Stomach (tissue), 9 donors: Measurements from ENCODE around the gene OLFML1. TPM values are rescaled to one million over a fixed set of nuclear protein-coding genes. Genes with fewer than 3 reads are reported as not detected.

Experiments
- DNase-seq, 2 donors: peaks; one replicate each; pipeline versions ENCODE4 v3.0.0 to v3.0.0-alpha.2; 2013 to 2019
- H3K27ac ChIP-seq, 5 donors: fragments of 200-600 bp in 4 of 5; sonication (generic) in 4 of 5; one replicate each; pipeline ENCODE4 v1.5.1; 2013 to 2019; ENCODE audit warnings: mild to moderate bottlenecking in 1 of 5, moderate library complexity in 1 of 5
- H3K27me3 ChIP-seq, 3 donors: fragments of 200-600 bp; sonication (generic); one replicate each; pipeline ENCODE4 v1.5.1; 2017 to 2019; ENCODE audit warnings: mixed run types in 1 of 3
- H3K36me3 ChIP-seq, 4 donors: fragments of 200-600 bp; sonication (generic); 1 replicate in 3 of 4; 2 replicates in 1 of 4; pipeline ENCODE4 v1.5.1; 2016 to 2019
- H3K4me1 ChIP-seq, 4 donors: fragments of 200-600 bp; sonication (generic); one replicate each; pipeline ENCODE4 v1.5.1; 2016 to 2019
- H3K4me3 ChIP-seq, 4 donors: fragments of 200-600 bp; sonication (generic) in 3 of 4; one replicate each; pipeline ENCODE4 v1.5.1; 2016 to 2019; ENCODE audit warnings: mild to moderate bottlenecking in 1 of 4
- H3K9me3 ChIP-seq, 4 donors: fragments of 200-600 bp; sonication (generic); one replicate each; pipeline ENCODE4 v1.5.1; 2016 to 2019
- EP300 ChIP-seq: sonication (generic); formaldehyde crosslinking; IDR thresholded peaks from one replicate; pipeline ENCODE4 v1.6.1; 2017; ENCODE audit warnings: antibody characterized with exemption
- POLR2A ChIP-seq, 4 donors: fragments of 450-650 bp; IDR thresholded peaks; one replicate each; pipeline ENCODE4 v1.6.1; 2016; ENCODE audit warnings: antibody characterized with exemption in 4 of 4, control low read depth in 2 of 4, mild to moderate bottlenecking in 1 of 4, moderate library complexity in 1 of 4
- POLR2AphosphoS5 ChIP-seq, 3 donors: sonication (generic); formaldehyde crosslinking; IDR thresholded peaks; one replicate each; pipeline ENCODE4 v1.6.1; 2016; ENCODE audit warnings: antibody characterized with exemption in 3 of 3
- WGBS, 5 donors: extraction: QIAGEN DNeasy Blood & Tissue Kit in 3 of 5; methylation state at CpG; one replicate each; pipeline versions ENCODE4 v1.1.5 to v1.1.7; 2013 to 2018; 5-methylcytosine and 5-hydroxymethylcytosine counted together
- intact Hi-C: fragments of 100-400 bp; cut with DNase I; formaldehyde crosslinking; loops from one replicate; pipeline ENCODE4 v1.15.1; 2023; ENCODE audit warnings: low total_unique reads
- polyA plus RNA-seq, 3 donors: library from polyadenylated mRNA; stranded (reverse); fragments of 200-250 nt; gene quantifications; one replicate each; pipeline ENCODE4 v1.2.3, GENCODE V29; 2013
- total RNA-seq, 5 donors: library from RNA; depleted of rRNA; stranded (reverse); fragments of >200 nt; gene quantifications; one replicate each; pipeline versions ENCODE4 v1.1.0 to v1.2.3, GENCODE V29; 2014 to 2016
- TF ChIP-seq, protein P1 (sequence below), 7 experiments: fragments of 450-650 bp in 4 of 7; fragments of 200-600 bp in 3 of 7; sonication (generic) in 3 of 7; IDR thresholded peaks; one replicate each; pipeline ENCODE4 v1.5.1; 2016 to 2019; ENCODE audit warnings: antibody characterized with exemption in 7 of 7, control low read depth in 2 of 7, mild to moderate bottlenecking in 1 of 7
- donor health status: healthy with polysubstance abuse.
- donor health status: Bipolar disorder and iron deficiency.
- donor health status: healthy.

Gene OLFML1
- total and polyA plus RNA-seq, 8 donors = 0.90 to 14.9 (median 2.6) TPM; not detected in 3

DNA sequence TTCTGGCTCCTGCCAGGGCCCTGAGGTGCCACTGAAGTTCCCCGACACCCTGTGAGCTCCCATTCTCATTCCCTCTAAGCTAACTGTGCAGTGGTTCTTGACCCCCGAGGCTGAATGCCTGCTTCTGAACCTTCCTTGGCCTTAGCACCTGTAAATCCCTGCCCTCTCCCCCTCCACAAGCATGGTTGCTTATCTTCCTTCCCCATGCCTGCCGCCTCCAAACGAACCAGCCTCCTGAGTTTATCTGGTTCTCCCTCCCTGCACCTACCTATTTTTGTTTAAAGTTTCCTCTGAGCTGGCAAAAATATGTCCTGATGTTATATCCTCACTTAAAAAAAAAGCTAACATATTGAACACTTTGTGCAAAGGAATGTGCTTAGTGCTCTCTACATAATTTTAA, 62.4 kb downstream of the OLFML1 start:
- no peaks in the 10 kb centered on the region for H3K36me3 ChIP-seq
- DNase-seq = no peak
- no peak for TF ChIP-seq EP300
- no peak for TF ChIP-seq POLR2A (IDR thresholded peaks at IDR 0.05)
- no peak for TF ChIP-seq POLR2AphosphoS5 (IDR thresholded peaks at IDR 0.05)
- TF ChIP-seq, protein P1, sequence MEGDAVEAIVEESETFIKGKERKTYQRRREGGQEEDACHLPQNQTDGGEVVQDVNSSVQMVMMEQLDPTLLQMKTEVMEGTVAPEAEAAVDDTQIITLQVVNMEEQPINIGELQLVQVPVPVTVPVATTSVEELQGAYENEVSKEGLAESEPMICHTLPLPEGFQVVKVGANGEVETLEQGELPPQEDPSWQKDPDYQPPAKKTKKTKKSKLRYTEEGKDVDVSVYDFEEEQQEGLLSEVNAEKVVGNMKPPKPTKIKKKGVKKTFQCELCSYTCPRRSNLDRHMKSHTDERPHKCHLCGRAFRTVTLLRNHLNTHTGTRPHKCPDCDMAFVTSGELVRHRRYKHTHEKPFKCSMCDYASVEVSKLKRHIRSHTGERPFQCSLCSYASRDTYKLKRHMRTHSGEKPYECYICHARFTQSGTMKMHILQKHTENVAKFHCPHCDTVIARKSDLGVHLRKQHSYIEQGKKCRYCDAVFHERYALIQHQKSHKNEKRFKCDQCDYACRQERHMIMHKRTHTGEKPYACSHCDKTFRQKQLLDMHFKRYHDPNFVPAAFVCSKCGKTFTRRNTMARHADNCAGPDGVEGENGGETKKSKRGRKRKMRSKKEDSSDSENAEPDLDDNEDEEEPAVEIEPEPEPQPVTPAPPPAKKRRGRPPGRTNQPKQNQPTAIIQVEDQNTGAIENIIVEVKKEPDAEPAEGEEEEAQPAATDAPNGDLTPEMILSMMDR (IDR thresholded peaks at IDR 0.05) = no peak
- peak overlapping the region in 3 of 5 donors; percentile 7 to 44 (median 18) for H3K27ac ChIP-seq
- WGBS, 5 donors = 26 to 55% (median 48%) methylated on average over 4 of the region's 4 CpGs
- H3K4me3 ChIP-seq = no peak overlapping the region
- intact Hi-C loops = no loop called here
- H3K4me1 ChIP-seq = peaks cover 0 to 7% (median 0%) of the 10 kb centered on the region in 4 donors
- no peaks in the 10 kb centered on the region for H3K27me3 ChIP-seq
- H3K9me3 ChIP-seq = no peaks in the 10 kb centered on the region

DNA sequence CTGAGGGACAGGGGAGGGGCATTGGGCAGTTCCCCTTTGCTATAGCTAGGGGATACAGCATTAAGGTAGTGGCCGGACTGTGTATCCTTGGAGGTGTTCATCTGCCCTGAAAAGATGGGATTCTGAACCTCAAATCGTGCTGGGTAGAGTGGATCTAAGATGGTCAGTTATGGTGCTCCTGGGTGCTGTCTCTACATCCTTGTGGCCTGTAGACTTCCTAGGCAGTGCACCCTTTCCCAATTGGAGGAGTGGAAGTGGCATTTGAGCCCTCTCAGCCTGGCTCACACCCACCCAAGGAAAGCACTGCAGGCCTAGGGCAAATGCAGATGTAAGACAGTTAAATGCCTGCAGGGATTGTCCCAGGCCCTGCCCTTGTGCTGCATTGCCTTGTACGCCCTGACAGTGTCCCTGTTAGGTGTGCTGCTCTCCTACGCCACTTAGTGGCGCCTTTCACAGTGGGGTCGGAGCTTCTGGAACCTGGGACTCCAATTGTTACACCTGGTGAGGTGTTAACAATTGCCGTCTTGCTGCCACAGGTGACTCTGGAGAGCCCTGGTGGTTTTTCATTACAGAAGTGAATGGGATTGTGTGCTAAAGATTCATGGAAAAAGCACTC, 63.5 kb downstream of the OLFML1 start:
- WGBS, 5 donors = 45 to 59% (median 50%) methylated on average over 7 of the region's 7 CpGs
- TF ChIP-seq, protein P1 (IDR thresholded peaks at IDR 0.05) = peak in 5 of 7 experiments; percentile 27 to 54 (median 48)
- no peak for TF ChIP-seq EP300
- no peak for TF ChIP-seq POLR2A (IDR thresholded peaks at IDR 0.05)
- TF ChIP-seq POLR2AphosphoS5 (IDR thresholded peaks at IDR 0.05) = no peak
- no peaks in the 10 kb centered on the region for H3K36me3 ChIP-seq
- H3K27ac ChIP-seq = no peak overlapping the region
- intact Hi-C loops = no loop called here
- no peak overlapping the region for H3K4me3 ChIP-seq
- H3K4me1 ChIP-seq = peaks cover 0 to 9% (median 0%) of the 10 kb centered on the region in 4 donors
- H3K27me3 ChIP-seq = no peaks in the 10 kb centered on the region
- H3K9me3 ChIP-seq = no peaks in the 10 kb centered on the region
- peak; percentile 61 to 64 for DNase-seq

DNA sequence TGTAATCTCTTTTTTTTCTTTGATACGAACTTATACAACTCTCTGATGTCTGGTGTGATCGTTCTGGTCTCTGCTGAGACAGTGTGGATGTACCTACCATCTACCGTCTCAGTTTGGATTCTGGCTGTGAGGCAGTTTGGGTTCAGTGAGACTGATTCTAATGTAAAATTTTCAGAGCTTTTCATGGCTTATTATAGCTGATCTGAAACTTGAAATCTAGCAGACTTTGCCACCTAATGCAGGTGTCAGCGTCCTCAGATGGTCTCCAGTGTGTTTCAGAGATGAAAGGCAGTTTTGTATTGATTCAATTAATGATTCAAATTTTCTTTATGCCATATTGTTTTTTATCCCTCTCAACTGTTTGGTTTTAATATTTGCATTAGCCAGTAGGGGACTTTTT, 64.4 kb downstream of the OLFML1 start:
- DNase-seq = no peak
- no peak overlapping the region for H3K4me3 ChIP-seq
- H3K4me1 ChIP-seq = peaks cover 0 to 18% (median 8%) of the 10 kb centered on the region in 4 donors
- H3K9me3 ChIP-seq = no peaks in the 10 kb centered on the region
- H3K27me3 ChIP-seq = no peaks in the 10 kb centered on the region
- TF ChIP-seq, protein P1 (IDR thresholded peaks at IDR 0.05) = no peak
- TF ChIP-seq POLR2A (IDR thresholded peaks at IDR 0.05) (no peak), EP300 (no peak), POLR2AphosphoS5 (IDR thresholded peaks at IDR 0.05) (no peak)
- 49 to 62% (median 58%) methylated on average over 4 of the region's 4 CpGs for WGBS, 5 donors
- H3K36me3 ChIP-seq = no peaks in the 10 kb centered on the region
- no peak overlapping the region for H3K27ac ChIP-seq
- intact Hi-C loops = no loop called here

DNA sequence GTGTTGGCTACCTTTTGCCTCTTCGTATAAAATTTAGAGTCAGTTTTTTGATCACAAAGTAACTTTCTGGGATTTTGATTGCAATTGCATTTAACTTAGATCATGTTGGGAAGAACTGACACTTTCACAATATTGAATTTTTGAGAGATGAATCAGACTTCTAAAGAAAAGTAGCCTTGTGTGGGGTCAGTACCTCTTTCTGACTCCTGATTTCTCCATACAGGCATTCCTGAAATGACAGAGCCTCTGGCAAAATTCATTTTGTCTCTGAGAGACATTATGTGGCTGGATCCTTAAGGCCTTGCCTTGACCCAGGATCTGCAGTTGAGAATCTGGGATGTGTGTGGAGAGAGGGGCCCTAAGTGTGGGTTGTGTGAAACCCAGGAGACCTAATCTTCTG, 66.3 kb downstream of the OLFML1 start:
- intact Hi-C loops = no loop called here
- Histone ChIP-seq H3K27me3 (no peaks in the 10 kb centered on the region), H3K4me3 (no peak overlapping the region), H3K9me3 (no peaks in the 10 kb centered on the region), H3K4me1 (peaks cover 6 to 28% (median 16%) of the 10 kb centered on the region in 4 donors), H3K36me3 (no peaks in the 10 kb centered on the region), H3K27ac (no peak overlapping the region)
- TF ChIP-seq POLR2AphosphoS5 (IDR thresholded peaks at IDR 0.05) = no peak
- TF ChIP-seq EP300 = no peak
- TF ChIP-seq POLR2A (IDR thresholded peaks at IDR 0.05) = no peak
- TF ChIP-seq, protein P1 (IDR thresholded peaks at IDR 0.05) = no peak
- WGBS, 5 donors = 88 to 98% (median 95%) methylated on average over 1 of the region's 1 CpG
- no peak for DNase-seq
